Calu3 (cell line): ENCODE data around the gene ZNF100. TPM values are rescaled to one million over a fixed set of nuclear protein-coding genes. Genes with fewer than 3 reads are reported as not detected.

Experiments
- BruUV-seq: library from RNA; stranded (reverse); fragments of 400-500 nt; replicated peaks from 2 replicates; lab custom pipeline; 2021; lab: Mats Ljungman, UMichigan
- CTCF ChIA-PET: fragments of 300-600 bp; sonication (Branson Sonifier 250); formaldehyde crosslinking; loops from one replicate; lab custom pipeline; 2022; ENCODE audit warnings: antibody characterized with exemption; lab: Charles Lee
- DNase-seq: peaks from one replicate; pipeline ENCODE4 v3.0.0; 2022
- H3K27ac Mint-ChIP-seq: one replicate; pipeline ENCODE4 v1.8.0; 2022; ENCODE audit warnings: mixed read lengths; ENCODE audit not compliant: unreplicated experiment
- H3K27me3 Mint-ChIP-seq: one replicate; pipeline ENCODE4 v1.8.0; 2022; ENCODE audit warnings: mixed read lengths; ENCODE audit not compliant: unreplicated experiment
- H3K36me3 Mint-ChIP-seq: one replicate; pipeline ENCODE4 v1.8.0; 2022; ENCODE audit warnings: mild to moderate bottlenecking, moderate library complexity, mixed read lengths; ENCODE audit not compliant: insufficient read depth, unreplicated experiment
- H3K4me1 Mint-ChIP-seq: one replicate; pipeline ENCODE4 v1.8.0; 2022; ENCODE audit warnings: mild to moderate bottlenecking, low read depth, mixed read lengths; ENCODE audit not compliant: unreplicated experiment
- H3K4me3 Mint-ChIP-seq: one replicate; pipeline ENCODE4 v1.8.0; 2022; ENCODE audit warnings: mild to moderate bottlenecking, low read depth, moderate library complexity, mixed read lengths; ENCODE audit not compliant: unreplicated experiment
- H3K9me3 Mint-ChIP-seq: one replicate; pipeline ENCODE4 v1.8.0; 2022; ENCODE audit warnings: low read depth, mixed read lengths; ENCODE audit not compliant: unreplicated experiment
- intact Hi-C: fragments of 100-400 bp; cut with micrococcal nuclease; formaldehyde crosslinking; loops from one replicate; pipeline ENCODE4 v1.10.0; 2022; ENCODE audit not compliant: unreplicated experiment
- total RNA-seq: library from RNA; stranded (reverse); gene quantifications from 2 replicates; pipeline ENCODE4 v1.2.3, GENCODE V29; 2022
- TF ChIP-seq, protein P1 (sequence below): fragments of 200-600 bp; IDR thresholded peaks from one replicate; pipeline ENCODE4 v1.8.0; 2022; ENCODE audit warnings: antibody characterized with exemption; ENCODE audit not compliant: unreplicated experiment

Gene ZNF100
- total RNA-seq, 1 experiment from 2014 or later: 9.1 TPM

DNA sequence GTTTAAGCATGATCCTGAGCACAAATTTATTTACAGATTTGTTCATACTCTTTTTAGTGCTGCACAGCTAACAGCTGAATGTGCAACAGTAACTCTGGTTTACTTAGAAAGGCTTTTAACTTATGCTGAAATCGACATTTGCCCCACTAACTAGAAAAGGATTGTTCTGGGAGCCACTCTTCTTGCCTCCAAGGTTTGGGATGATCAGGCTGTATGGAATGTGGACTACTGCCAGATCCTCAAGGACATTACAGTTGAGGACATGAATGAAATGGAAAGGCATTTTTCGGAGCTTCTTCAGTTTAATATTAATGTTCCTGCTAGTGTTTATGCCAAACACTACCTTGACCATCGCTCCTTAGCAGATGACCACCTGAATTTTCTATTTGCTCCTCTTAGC is 16.0 kb downstream of the ZNF100 start:
- H3K4me1 Mint-ChIP-seq: no peaks in the 10 kb centered on the region
- no TSS peak for BruUV-seq
- CTCF ChIA-PET: no interaction called here

DNA sequence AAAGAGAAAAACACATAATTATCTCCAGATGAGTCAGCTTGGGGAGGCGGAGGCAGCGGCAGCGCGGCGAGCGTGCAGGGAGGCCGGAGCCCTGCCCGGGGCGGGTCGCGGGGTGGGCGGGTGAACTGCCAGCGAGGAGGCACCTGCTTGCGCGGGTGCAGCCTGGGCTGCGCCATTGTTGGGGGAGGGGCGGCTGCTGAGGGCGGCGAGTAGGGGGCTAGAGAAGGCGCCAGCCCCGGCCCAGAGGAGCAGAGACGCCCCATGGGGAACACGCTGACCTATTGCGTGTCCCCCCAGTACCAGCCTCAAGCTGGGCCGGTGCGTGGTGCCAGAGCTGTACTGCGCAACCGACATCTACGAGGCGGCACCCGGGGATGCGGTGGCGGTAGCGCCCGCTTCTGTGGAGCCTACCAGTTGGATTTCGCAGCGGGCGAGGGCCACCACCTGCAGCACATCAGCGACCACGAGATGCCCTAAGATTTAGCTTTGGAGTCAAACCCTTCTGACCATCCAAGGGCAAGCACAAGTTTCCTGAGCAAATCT is 16.7 kb downstream of the ZNF100 start:
- DNase-seq: no peak
- TF ChIP-seq, protein P1, sequence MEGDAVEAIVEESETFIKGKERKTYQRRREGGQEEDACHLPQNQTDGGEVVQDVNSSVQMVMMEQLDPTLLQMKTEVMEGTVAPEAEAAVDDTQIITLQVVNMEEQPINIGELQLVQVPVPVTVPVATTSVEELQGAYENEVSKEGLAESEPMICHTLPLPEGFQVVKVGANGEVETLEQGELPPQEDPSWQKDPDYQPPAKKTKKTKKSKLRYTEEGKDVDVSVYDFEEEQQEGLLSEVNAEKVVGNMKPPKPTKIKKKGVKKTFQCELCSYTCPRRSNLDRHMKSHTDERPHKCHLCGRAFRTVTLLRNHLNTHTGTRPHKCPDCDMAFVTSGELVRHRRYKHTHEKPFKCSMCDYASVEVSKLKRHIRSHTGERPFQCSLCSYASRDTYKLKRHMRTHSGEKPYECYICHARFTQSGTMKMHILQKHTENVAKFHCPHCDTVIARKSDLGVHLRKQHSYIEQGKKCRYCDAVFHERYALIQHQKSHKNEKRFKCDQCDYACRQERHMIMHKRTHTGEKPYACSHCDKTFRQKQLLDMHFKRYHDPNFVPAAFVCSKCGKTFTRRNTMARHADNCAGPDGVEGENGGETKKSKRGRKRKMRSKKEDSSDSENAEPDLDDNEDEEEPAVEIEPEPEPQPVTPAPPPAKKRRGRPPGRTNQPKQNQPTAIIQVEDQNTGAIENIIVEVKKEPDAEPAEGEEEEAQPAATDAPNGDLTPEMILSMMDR: no peak
- Mint-ChIP-seq H3K27ac (no peak overlapping the region), H3K36me3 (no peaks in the 10 kb centered on the region), H3K4me3 (no peak overlapping the region), H3K9me3 (peaks cover 2% of the 10 kb centered on the region), H3K27me3 (no peaks in the 10 kb centered on the region), H3K4me1 (no peaks in the 10 kb centered on the region)
- BruUV-seq: no TSS peak
- intact Hi-C loops: no loop called here
- CTCF ChIA-PET: no interaction called here

More for the DNA sequence above, 16.0 kb downstream of the ZNF100 start:
- Mint-ChIP-seq H3K27ac (no peak overlapping the region), H3K36me3 (no peaks in the 10 kb centered on the region), H3K4me3 (no peak overlapping the region), H3K9me3 (peaks cover 2% of the 10 kb centered on the region), H3K27me3 (no peaks in the 10 kb centered on the region)
- TF ChIP-seq, protein P1: no peak
- DNase-seq: no peak
- intact Hi-C loops: no loop called here

DNA sequence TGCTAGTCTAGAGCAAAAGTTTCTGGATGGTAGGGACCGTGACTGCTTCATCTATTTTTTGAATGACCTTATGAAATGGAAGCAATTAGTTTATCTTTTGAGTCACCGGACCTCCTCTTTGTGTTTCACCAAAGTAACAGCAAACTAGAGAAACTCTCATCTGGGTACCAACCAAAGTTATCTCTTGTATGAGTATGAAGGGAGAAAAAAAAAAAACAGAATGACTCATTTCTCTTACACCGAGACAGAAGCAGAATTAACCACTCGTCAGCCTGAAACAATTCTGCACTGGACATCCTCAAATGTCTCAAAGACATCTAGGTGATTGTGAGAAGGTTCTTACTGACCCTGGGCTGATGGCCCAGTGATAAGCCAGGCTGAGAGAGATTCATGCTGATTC is 18.3 kb downstream of the ZNF100 start:
- no TSS peak for BruUV-seq
- DNase-seq: no peak
- CTCF ChIA-PET: no interaction called here
- intact Hi-C loops: no loop called here
- H3K4me1 Mint-ChIP-seq: no peaks in the 10 kb centered on the region
- no peak overlapping the region for H3K27ac Mint-ChIP-seq
- no peak overlapping the region for H3K4me3 Mint-ChIP-seq
- H3K9me3 Mint-ChIP-seq: peaks cover 2% of the 10 kb centered on the region
- TF ChIP-seq, protein P1: no peak
- no peaks in the 10 kb centered on the region for H3K27me3 Mint-ChIP-seq
- no peaks in the 10 kb centered on the region for H3K36me3 Mint-ChIP-seq

DNA sequence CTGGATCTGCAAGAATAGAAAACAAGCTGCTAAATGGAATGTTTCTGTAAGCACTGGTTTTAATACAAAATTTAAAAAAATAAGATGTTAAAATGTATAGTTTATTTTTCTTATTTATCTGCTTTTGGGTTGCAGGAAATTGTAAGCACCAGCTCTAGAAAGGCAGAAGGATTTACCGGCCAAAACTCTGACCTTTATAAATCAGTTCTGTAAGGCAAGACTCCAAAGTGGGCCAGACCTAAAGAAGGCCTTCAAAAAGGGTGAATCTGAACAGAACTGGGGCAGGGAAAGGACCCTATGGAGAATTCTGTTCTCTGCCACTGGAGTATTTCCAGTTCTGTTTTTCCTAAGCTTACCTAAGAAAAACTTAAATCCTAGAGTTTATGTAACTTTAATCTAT is 19.3 kb downstream of the ZNF100 start:
- TF ChIP-seq, protein P1: no peak
- Mint-ChIP-seq H3K27me3 (no peaks in the 10 kb centered on the region), H3K4me3 (no peak overlapping the region), H3K36me3 (no peaks in the 10 kb centered on the region), H3K27ac (no peak overlapping the region), H3K9me3 (peaks cover 2% of the 10 kb centered on the region), H3K4me1 (no peaks in the 10 kb centered on the region)
- CTCF ChIA-PET: no interaction called here
- DNase-seq: no peak
- intact Hi-C loops: no loop called here
- BruUV-seq: no TSS peak
